ENCODE results near the gene NTMT1.
"Not testable (repeated sequence)": the region's sequence is repeated elsewhere in the genome, so short reads cannot be mapped to it uniquely, and the experiment has no call there.

Gene NTMT1

GRCh38 chr9:129635099-129636065 lies 9.4 kb downstream of the NTMT1 start:
- DNase-seq (ENCODE audit: low read depth in 1 of 2, low spot score in 1 of 2) = no peak

- DNase-seq (ENCODE audit: low read depth in 1 of 2, low spot score in 1 of 2) = not testable (repeated sequence)
Measured at GRCh38 chr9:129636343-129636742, 10.4 kb downstream of the NTMT1 start.

GRCh38 chr9:129637102-129637501 lies 11.1 kb downstream of the NTMT1 start:
- no peak for DNase-seq (ENCODE audit: low read depth in 1 of 2, low spot score in 1 of 2)

DNA sequence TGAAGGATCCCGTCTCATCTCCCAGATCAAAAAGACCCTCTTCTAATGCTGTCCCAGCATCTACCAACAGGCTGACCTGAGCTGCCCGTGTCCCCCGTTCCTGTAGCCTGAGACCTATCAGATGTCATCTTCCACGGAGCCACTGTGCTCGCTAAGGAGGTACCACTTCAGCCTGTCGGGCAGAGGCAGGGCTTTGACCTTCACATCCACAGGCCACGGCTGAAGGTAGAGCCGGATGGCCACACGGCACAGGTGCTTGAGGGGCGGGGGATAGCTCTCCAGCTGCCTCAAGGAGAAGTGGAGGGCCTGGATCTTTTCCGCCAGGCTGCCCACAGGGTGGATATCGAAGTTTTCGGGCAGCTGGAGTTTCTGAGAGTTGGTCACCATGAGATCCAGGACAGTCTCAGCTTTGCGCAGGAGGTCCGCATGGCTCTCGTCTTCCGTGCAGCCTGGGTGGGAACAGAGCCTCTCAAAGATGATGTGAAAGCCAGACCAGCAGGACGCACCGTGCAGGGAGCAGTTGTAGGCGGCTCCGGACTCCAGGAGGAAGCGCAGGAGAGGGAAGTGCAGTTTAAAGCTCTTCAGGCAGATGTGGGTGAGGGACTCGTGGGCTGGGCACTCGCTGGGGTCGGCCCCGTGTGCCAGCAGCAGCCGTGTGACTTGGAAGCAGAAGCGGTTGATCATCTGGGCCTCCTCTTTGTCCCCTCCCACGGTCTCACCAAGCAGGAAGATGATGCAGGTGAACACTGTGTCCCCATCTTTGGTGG lies 11.9 kb downstream of the NTMT1 start:
- no peak for DNase-seq (ENCODE audit: low read depth in 1 of 2, low spot score in 1 of 2)

DNA sequence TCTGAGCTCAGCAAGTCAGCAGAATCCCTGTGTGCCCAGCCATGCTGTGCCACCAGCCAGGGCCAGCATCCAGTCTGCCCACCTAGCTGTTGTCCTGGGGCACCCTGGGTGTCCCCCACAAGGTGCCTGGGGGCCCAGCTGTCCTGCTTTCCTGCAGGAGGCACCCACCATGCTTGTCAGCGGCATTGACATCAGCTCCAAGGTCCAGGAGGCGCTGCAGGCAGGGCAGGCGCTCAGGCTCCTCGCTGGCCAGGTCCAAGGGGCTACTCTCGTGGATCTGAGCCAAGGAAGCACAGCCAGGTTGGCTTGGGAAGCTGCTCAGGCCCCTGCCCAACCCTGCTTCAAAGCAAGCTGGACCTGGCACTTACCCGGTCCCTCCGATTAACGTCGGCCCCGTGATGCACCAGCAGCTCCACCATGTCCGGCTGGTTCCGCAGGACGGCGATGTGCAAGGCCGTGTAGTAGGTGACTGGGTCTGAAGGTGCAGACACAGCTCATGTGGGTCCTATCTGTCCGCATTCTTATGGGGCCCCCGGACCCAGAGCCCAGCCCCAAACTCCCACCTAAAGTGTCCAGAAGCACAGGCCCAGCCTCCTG lies 13.2 kb downstream of the NTMT1 start:
- DNase-seq (ENCODE audit: low read depth in 1 of 2, low spot score in 1 of 2) = no peak

- DNase-seq (ENCODE audit: low read depth in 1 of 2, low spot score in 1 of 2) = no peak
Measured at GRCh38 chr9:129639756-129640085, 13.8 kb downstream of the NTMT1 start.

DNA sequence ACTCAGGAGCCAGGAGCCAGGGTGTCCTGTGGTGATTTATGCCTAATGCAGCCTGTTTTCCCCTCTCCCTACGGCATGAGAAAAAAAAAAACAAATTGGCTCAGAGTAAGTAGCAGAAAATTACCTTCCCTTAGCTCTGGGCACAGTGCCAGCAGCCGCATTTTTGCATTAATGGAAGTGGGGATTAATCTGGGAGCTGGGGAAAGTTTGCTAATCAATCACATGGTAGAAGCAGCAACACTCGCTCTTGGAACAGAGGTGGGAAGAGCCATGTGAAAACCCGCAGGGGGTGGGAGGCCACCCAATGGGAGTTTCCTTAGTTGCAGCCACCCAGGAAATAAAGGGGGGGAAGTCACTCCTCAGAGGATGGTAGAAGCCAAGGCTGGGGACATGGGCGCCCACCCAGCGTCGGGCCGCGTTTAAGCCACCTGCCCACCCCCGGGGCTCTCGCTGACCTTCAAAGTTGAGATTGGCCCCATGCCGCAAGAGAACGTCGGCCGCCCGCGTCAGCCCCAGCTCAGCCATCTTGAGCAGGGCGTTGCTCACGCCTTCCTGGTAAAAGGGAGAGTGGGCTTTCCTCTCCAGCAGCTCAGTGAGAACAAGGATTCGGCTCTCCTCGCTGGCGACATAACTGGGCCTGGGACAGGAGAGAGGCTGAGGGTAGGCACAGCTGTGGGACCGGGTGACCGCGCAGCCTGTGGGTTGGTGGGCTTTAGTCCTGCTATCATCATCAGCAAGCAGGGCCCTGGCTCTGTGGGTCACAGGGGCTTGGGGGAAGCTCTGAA lies 14.3 kb downstream of the NTMT1 start:
- no peak for DNase-seq (ENCODE audit: low read depth in 1 of 2, low spot score in 1 of 2)

GRCh38 chr9:129640871-129641749 lies 15.1 kb downstream of the NTMT1 start:
- DNase-seq (ENCODE audit: low read depth in 1 of 2, low spot score in 1 of 2) = no peak

GRCh38 chr9:129641750-129642585 lies 16.0 kb downstream of the NTMT1 start, which contains the start of gene ASB6:
ASB6 (minus strand) TSS chr9:129642151; CDS start chr9:129641999, 152 bp downstream.
- peak; percentile 92 to 93 for DNase-seq (ENCODE audit: low read depth in 1 of 2, low spot score in 1 of 2)

DNA sequence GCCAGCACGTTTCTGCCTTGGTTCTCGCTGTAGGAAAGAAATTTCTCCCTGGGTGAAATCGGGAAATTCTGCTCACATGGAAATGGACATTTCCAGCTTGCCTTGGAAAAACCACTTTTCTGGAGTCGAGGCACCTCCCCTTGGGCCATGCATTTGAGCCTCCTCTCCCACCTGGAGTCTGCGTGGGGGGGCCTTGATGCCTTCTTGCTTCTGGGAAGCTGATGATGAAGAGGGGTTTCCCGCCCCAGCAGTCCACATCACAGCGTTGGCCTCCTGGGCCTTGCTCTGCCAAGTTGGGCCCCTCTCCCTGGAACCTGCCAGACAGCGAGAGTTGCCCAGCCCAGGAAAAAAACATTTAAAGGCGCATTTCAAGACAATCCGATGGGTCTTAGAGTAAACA lies 17.7 kb downstream of the NTMT1 start:
- no peak for DNase-seq (ENCODE audit: low read depth in 1 of 2, low spot score in 1 of 2)

DNA sequence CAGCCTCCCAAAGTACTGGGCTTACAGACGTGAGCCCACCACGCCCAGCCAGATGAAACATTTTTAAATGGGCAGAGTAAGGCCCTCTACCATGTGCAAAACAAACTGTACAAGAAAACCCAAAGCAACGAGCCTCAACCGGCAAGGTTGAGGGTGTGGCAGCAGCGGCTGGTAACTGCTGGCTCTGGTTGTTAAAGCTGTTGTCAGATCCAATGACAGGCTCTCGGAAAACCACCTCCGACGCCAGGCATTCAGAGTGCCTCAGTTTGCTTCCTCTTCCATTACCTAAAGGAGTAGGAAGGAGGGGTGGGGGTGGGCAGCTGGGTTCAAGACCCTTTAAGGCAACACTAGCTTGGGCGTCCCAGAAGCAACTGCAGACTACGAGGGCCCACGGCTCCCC lies 18.4 kb downstream of the NTMT1 start:
- no peak for DNase-seq (ENCODE audit: low read depth in 1 of 2, low spot score in 1 of 2)

DNA sequence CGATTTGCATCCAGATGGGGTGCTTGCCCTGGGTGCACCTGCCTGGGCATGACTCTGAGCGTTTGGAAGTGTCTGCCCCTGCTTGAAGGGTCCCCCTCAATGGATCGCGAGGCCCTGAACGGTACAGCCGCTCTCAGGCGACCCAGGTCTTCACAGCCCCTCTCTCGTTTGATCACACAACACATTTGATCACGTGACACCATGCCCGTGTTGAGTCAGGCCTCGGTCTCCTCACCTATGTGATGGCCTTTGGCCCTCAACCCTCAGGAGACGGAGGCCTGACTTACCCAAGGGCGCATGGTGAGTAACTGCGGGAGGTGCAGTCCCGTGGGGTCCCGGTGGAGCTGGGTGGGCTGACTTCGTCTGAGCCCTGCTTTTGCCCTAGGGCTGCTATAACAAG lies 18.9 kb downstream of the NTMT1 start:
- no peak for DNase-seq (ENCODE audit: low read depth in 1 of 2, low spot score in 1 of 2)

GRCh38 chr9:129646252-129646651 lies 20.3 kb downstream of the NTMT1 start:
- DNase-seq (ENCODE audit: low read depth in 1 of 2, low spot score in 1 of 2) = no peak

DNA sequence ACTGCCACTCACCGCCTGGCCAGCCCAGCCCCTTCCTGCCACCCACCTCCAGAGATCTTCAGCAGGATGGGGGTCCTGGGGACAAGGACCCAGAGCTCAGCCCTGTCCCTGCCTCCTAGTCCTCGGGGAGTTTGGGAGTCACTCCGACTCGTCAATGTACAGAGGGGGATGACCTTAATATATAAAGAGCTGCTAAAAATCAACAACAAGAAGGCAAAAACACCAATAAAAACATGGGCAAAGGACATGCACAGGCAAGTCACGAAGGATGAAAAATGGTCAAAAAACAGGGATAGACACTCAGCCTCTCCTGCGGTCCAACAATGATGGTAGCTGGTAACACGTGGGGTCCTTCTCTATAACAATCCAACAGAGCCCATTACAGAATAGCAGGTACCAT lies 20.7 kb downstream of the NTMT1 start:
- no peak for DNase-seq (ENCODE audit: low read depth in 1 of 2, low spot score in 1 of 2)

DNA sequence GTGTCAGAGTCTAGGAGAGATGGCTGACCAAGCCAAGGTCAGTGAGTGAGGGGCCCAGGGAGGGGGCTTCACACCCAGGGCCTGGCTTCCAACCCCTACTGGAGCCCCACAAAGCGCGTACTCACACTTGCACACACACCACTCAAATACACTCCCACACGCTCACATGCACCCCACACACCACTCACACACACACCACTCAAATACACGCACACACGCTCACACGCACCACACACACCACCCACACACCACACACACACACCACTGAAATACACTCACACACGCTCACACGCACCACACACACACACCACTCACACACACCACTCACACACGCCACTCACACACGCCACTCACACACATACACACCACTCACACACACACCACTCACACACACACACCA lies 21.7 kb downstream of the NTMT1 start:
- no peak for DNase-seq (ENCODE audit: low read depth in 1 of 2, low spot score in 1 of 2)

GRCh38 chr9:129648092-129648763 lies 22.3 kb downstream of the NTMT1 start:
- no peak for DNase-seq (ENCODE audit: low read depth in 1 of 2, low spot score in 1 of 2)

GRCh38 chr9:129648764-129649115 lies 22.8 kb downstream of the NTMT1 start:
- DNase-seq (ENCODE audit: low read depth in 1 of 2, low spot score in 1 of 2) = no peak
